Activated CD8-positive, alpha-beta T cell treated with anti-CD3 and anti-CD28 coated beads for 36 hours (primary cell): ENCODE results near the gene CC2D1A. TPM values are rescaled to one million over a fixed set of nuclear protein-coding genes. Genes with fewer than 3 reads are reported as not detected.

Source experiments
- ATAC-seq: fragments of 200-7000 bp; cut with Tn5 transposase; one replicate; pipeline ENCODE4 v1.10.0; 2021; ENCODE audit warnings: mild to moderate bottlenecking, moderate library complexity
- CTCF ChIA-PET: fragments of 350-600 bp; sonication (Branson Sonifier 250); formaldehyde crosslinking; loops from one replicate; lab custom pipeline; 2021; ENCODE audit warnings: antibody characterized with exemption; lab: Charles Lee
- POLR2A ChIA-PET: fragments of 350-600 bp; sonication (Branson Sonifier 250); formaldehyde crosslinking; loops from one replicate; lab custom pipeline; 2021; ENCODE audit warnings: antibody characterized with exemption; lab: Charles Lee
- DNase-seq: peaks from one replicate; pipeline ENCODE4 v3.0.0-alpha.2; 2020
- H3K27ac Mint-ChIP-seq: one replicate; pipeline ENCODE4 v1.8.0; 2021; ENCODE audit warnings: mild to moderate bottlenecking, mixed read lengths
- H3K27me3 Mint-ChIP-seq: one replicate; pipeline ENCODE4 v1.8.0; 2021; ENCODE audit warnings: mixed read lengths
- H3K36me3 Mint-ChIP-seq: one replicate; pipeline ENCODE4 v1.8.0; 2021; ENCODE audit warnings: low read depth, mixed read lengths
- H3K4me1 Mint-ChIP-seq: one replicate; pipeline ENCODE4 v1.8.0; 2021; ENCODE audit warnings: low read depth, mixed read lengths
- H3K4me3 Mint-ChIP-seq: one replicate; pipeline ENCODE4 v1.8.0; 2021; ENCODE audit warnings: mild to moderate bottlenecking, moderate library complexity, mixed read lengths
- H3K9me3 Mint-ChIP-seq: one replicate; pipeline ENCODE4 v1.8.0; 2021; ENCODE audit warnings: mixed read lengths
- CTCF ChIP-seq: fragments of 200-600 bp; IDR thresholded peaks from one replicate; pipeline ENCODE4 v1.8.0; 2022; ENCODE audit warnings: antibody characterized with exemption, mild to moderate bottlenecking
- intact Hi-C: fragments of 100-400 bp; cut with micrococcal nuclease; formaldehyde crosslinking; loops from one replicate; pipeline ENCODE4 v1.10.0; 2022
- total RNA-seq, 2 experiments: library from RNA; stranded (reverse); gene quantifications; one replicate each; pipeline ENCODE4 v1.2.3, GENCODE V29; 2021

Gene CC2D1A
- total RNA-seq, 2 experiments from 2014 or later: 22.4 to 23.8 TPM

- Mint-ChIP-seq H3K9me3 (no peaks in the 10 kb centered on the region), H3K27me3 (no peaks in the 10 kb centered on the region), H3K27ac (no peak overlapping the region), H3K36me3 (no peaks in the 10 kb centered on the region), H3K4me1 (peaks cover 23% of the 10 kb centered on the region), H3K4me3 (no peak overlapping the region)
- intact Hi-C loops: loop anchor here (10.0 kb wide), 1 partner anchor 147 kb away; the partner anchor contains the start of gene IL27RA
- DNase-seq (no peak), ATAC-seq (peak; percentile 21)
- ChIA-PET CTCF (interaction anchor here (1.2 to 2.0 kb wide), 2 partner anchors 52 to 185 kb away, joined by 3 to 5 read pairs; partner anchors contain the start of gene MISP3), POLR2A (interaction anchor here (0.6 to 0.7 kb wide), 2 partner anchors 11 to 119 kb away, joined by 4 to 5 read pairs; no protein-coding TSS in a partner anchor)
- no peak for TF ChIP-seq CTCF
Observed at GRCh38 chr19:13887517-13887916, 18.5 kb upstream of the CC2D1A start.

GRCh38 chr19:13888281-13888680 lies 17.7 kb upstream of the CC2D1A start:
- no peak for ATAC-seq
- Mint-ChIP-seq H3K36me3 (no peaks in the 10 kb centered on the region), H3K4me1 (peaks cover 19% of the 10 kb centered on the region), H3K27ac (no peak overlapping the region), H3K9me3 (no peaks in the 10 kb centered on the region), H3K4me3 (no peak overlapping the region), H3K27me3 (no peaks in the 10 kb centered on the region)
- CTCF ChIA-PET: interaction anchor here (0.9 to 2.0 kb wide), 3 partner anchors 15 to 185 kb away, joined by 3 to 5 read pairs (median 3); partner anchors contain the start of gene MISP3
- TF ChIP-seq CTCF: no peak
- intact Hi-C loops: loop anchor here (10.0 kb wide), 1 partner anchor 147 kb away; the partner anchor contains the start of gene IL27RA
- DNase-seq: no peak
- POLR2A ChIA-PET: interaction anchor here (1.5 kb wide), 1 partner anchor 12 kb away, joined by 4 read pairs; no protein-coding TSS in a partner anchor

- no peak for ATAC-seq
- POLR2A ChIA-PET: no interaction called here
- no peaks in the 10 kb centered on the region for H3K36me3 Mint-ChIP-seq
- peaks cover 14% of the 10 kb centered on the region for H3K4me1 Mint-ChIP-seq
- no peak for TF ChIP-seq CTCF
- no peaks in the 10 kb centered on the region for H3K9me3 Mint-ChIP-seq
- intact Hi-C loops: no loop called here
- no peaks in the 10 kb centered on the region for H3K27me3 Mint-ChIP-seq
- H3K4me3 Mint-ChIP-seq: no peak overlapping the region
- no peak for DNase-seq
- H3K27ac Mint-ChIP-seq: no peak overlapping the region
- CTCF ChIA-PET: no interaction called here
Observed at GRCh38 chr19:13890136-13890535, 15.9 kb upstream of the CC2D1A start.

GRCh38 chr19:13892870-13893269 lies 13.1 kb upstream of the CC2D1A start:
- POLR2A ChIA-PET: interaction anchor here (0.9 kb wide), 1 partner anchor 12 kb away, joined by 3 read pairs; no protein-coding TSS in a partner anchor
- Mint-ChIP-seq H3K36me3 (no peaks in the 10 kb centered on the region), H3K9me3 (no peaks in the 10 kb centered on the region), H3K27ac (no peak overlapping the region), H3K27me3 (no peaks in the 10 kb centered on the region), H3K4me3 (no peak overlapping the region), H3K4me1 (no peaks in the 10 kb centered on the region)
- ATAC-seq (no peak), DNase-seq (no peak)
- intact Hi-C loops: no loop called here
- CTCF ChIA-PET: interaction anchor here (1.0 to 1.7 kb wide), 5 partner anchors 10 to 179 kb away, joined by 3 to 7 read pairs (median 5); partner anchors contain the start of gene MISP3
- TF ChIP-seq CTCF: no peak

- intact Hi-C loops: no loop called here
- no peaks in the 10 kb centered on the region for H3K9me3 Mint-ChIP-seq
- ChIA-PET POLR2A (interaction anchor here (0.8 kb wide), 1 partner anchor 8 kb away, joined by 3 read pairs; no protein-coding TSS in a partner anchor), CTCF (no interaction called here)
- H3K36me3 Mint-ChIP-seq: no peaks in the 10 kb centered on the region
- DNase-seq: no peak
- no peaks in the 10 kb centered on the region for H3K27me3 Mint-ChIP-seq
- TF ChIP-seq CTCF: no peak
- no peak overlapping the region for H3K27ac Mint-ChIP-seq
- ATAC-seq: no peak
- no peak overlapping the region for H3K4me3 Mint-ChIP-seq
- no peaks in the 10 kb centered on the region for H3K4me1 Mint-ChIP-seq
Observed at GRCh38 chr19:13894552-13894951, 11.4 kb upstream of the CC2D1A start.
